HEK293 (cell line): Measurements from ENCODE around the gene LRRC74A.

ENCODE experiments used
- CTCF ChIA-PET: fragments of 350-600 bp; formaldehyde crosslinking; extraction: SDS; loops from one replicate; lab custom pipeline; 2021; ENCODE audit warnings: antibody characterized with exemption; lab: Yijun Ruan, JAX
- POLR2A ChIA-PET: fragments of 300-600 bp; formaldehyde crosslinking; extraction: SDS; loops from one replicate; lab custom pipeline; 2020; ENCODE audit warnings: antibody characterized with exemption, inconsistent platforms; lab: Yijun Ruan, JAX
- H3K27ac ChIP-seq: fragments of 200-500 bp; sonication (Bioruptor generic); 2 replicates; pipeline ENCODE4 v1.5.1; 2014; ENCODE audit warnings: low read depth, low read length, control low read depth, inconsistent platforms; ENCODE audit errors: extremely low read depth
- H3K36me3 ChIP-seq, 2 experiments: fragments of 200-500 bp in 1 of 2; sonication (Bioruptor generic) in 1 of 2; 1 replicate in 1 of 2; 2 replicates in 1 of 2; pipeline ENCODE4 v1.5.1; 2014 to 2017; ENCODE audit warnings: inconsistent platforms in 2 of 2, low read length in 2 of 2; ENCODE audit not compliant: control insufficient read depth in 2 of 2, insufficient read depth in 1 of 2
- H3K4me1 ChIP-seq: fragments of 200-500 bp; sonication (Bioruptor generic); 2 replicates; pipeline ENCODE4 v1.5.1; 2014; ENCODE audit warnings: mild to moderate bottlenecking, low read length, inconsistent platforms; ENCODE audit not compliant: control insufficient read depth, insufficient read depth
- H3K4me3 ChIP-seq: 2 replicates; pipeline ENCODE4 v1.5.1; 2011; ENCODE audit warnings: low read depth, mild to moderate bottlenecking, control low read depth, low read length, moderate library complexity
- H3K9me3 ChIP-seq: fragments of 200-500 bp; sonication (Bioruptor generic); 2 replicates; pipeline ENCODE4 v1.5.1; 2014; ENCODE audit warnings: low read depth, low read length, inconsistent platforms; ENCODE audit not compliant: control insufficient read depth, insufficient read depth
- BCL11A ChIP-seq: fragments of 450-650 bp; formaldehyde crosslinking; IDR thresholded peaks from 2 replicates; pipeline ENCODE4 v1.5.1; 2016; ENCODE audit warnings: low read depth, missing biosample characterization, missing genetic modification characterization
- CTCF ChIP-seq: fragments of 450-650 bp; formaldehyde crosslinking; IDR thresholded peaks from 2 replicates; pipeline ENCODE4 v1.5.1; 2016; ENCODE audit warnings: missing biosample characterization, missing genetic modification characterization
- EGR2 ChIP-seq: fragments of 450-650 bp; formaldehyde crosslinking; IDR thresholded peaks from 2 replicates; pipeline ENCODE4 v1.5.1; 2016; ENCODE audit warnings: low read depth, missing biosample characterization, missing genetic modification characterization
- GLIS1 ChIP-seq: fragments of 450-650 bp; formaldehyde crosslinking; IDR thresholded peaks from 2 replicates; pipeline ENCODE4 v1.5.1; 2016; ENCODE audit warnings: missing biosample characterization, missing genetic modification characterization
- KLF1 ChIP-seq: fragments of 450-650 bp; formaldehyde crosslinking; IDR thresholded peaks from 2 replicates; pipeline ENCODE4 v1.5.1; 2016; ENCODE audit warnings: missing biosample characterization, missing genetic modification characterization
- ZBTB10 ChIP-seq: fragments of 450-650 bp; formaldehyde crosslinking; IDR thresholded peaks from 2 replicates; pipeline ENCODE4 v1.5.1; 2016; ENCODE audit warnings: missing biosample characterization, missing genetic modification characterization
- ZNF140 ChIP-seq: fragments of 450-650 bp; formaldehyde crosslinking; IDR thresholded peaks from 2 replicates; pipeline ENCODE4 v1.5.1; 2016; ENCODE audit warnings: missing biosample characterization, missing genetic modification characterization
- ZNF148 ChIP-seq: fragments of 450-650 bp; formaldehyde crosslinking; IDR thresholded peaks from 2 replicates; pipeline ENCODE4 v1.5.0; 2017; ENCODE audit warnings: missing biosample characterization, missing genetic modification characterization, borderline replicate concordance
- ZNF184 ChIP-seq: fragments of 450-650 bp; IDR thresholded peaks from 2 replicates; pipeline ENCODE4 v1.5.1; 2018; ENCODE audit warnings: missing biosample characterization, mild to moderate bottlenecking, missing genetic modification characterization
- ZNF223 ChIP-seq: fragments of 450-650 bp; formaldehyde crosslinking; IDR thresholded peaks from 2 replicates; pipeline ENCODE4 v1.5.1; 2016; ENCODE audit warnings: missing biosample characterization, missing genetic modification characterization
- ZNF335 ChIP-seq: fragments of 450-650 bp; formaldehyde crosslinking; conservative IDR thresholded peaks from 2 replicates; pipeline ENCODE4 v1.5.1; 2016; ENCODE audit warnings: missing biosample characterization, missing genetic modification characterization
- ZNF521 ChIP-seq: fragments of 450-650 bp; formaldehyde crosslinking; IDR thresholded peaks from 2 replicates; pipeline ENCODE4 v1.5.1; 2017; ENCODE audit warnings: missing biosample characterization, mild to moderate bottlenecking, missing genetic modification characterization
- ZNF558 ChIP-seq: fragments of 450-650 bp; formaldehyde crosslinking; IDR thresholded peaks from 2 replicates; pipeline ENCODE4 v1.5.1; 2016; ENCODE audit warnings: missing biosample characterization, missing genetic modification characterization
- ZNF621 ChIP-seq: fragments of 450-650 bp; formaldehyde crosslinking; IDR thresholded peaks from 2 replicates; pipeline ENCODE4 v1.5.1; 2017; ENCODE audit warnings: missing biosample characterization, missing genetic modification characterization
- ZNF629 ChIP-seq: fragments of 450-650 bp; formaldehyde crosslinking; IDR thresholded peaks from 2 replicates; pipeline ENCODE4 v1.5.1; 2017; ENCODE audit warnings: missing biosample characterization, missing genetic modification characterization
- ZNF654 ChIP-seq: fragments of 450-650 bp; formaldehyde crosslinking; IDR thresholded peaks from 2 replicates; pipeline ENCODE4 v1.5.1; 2016; ENCODE audit warnings: low read depth, missing biosample characterization, missing genetic modification characterization
- ZNF785 ChIP-seq: fragments of 450-650 bp; formaldehyde crosslinking; IDR thresholded peaks from 2 replicates; pipeline ENCODE4 v1.5.1; 2016; ENCODE audit warnings: missing biosample characterization, missing genetic modification characterization
- TF ChIP-seq, protein P1 (sequence below): fragments of 450-650 bp; formaldehyde crosslinking; IDR thresholded peaks from 2 replicates; pipeline ENCODE4 v1.5.1; 2016; ENCODE audit warnings: missing biosample characterization, missing genetic modification characterization
- TF ChIP-seq, protein P2 (sequence below): fragments of 450-650 bp; formaldehyde crosslinking; IDR thresholded peaks from 2 replicates; pipeline ENCODE4 v1.5.1; 2016; ENCODE audit warnings: missing biosample characterization, missing genetic modification characterization

The LRRC74A gene

GRCh38 chr14:76868454-76869170 lies 42.4 kb downstream of the LRRC74A start (continued):
- TF ChIP-seq ZNF621 (tag by site-specific recombination), result no peak

- no peak for TF ChIP-seq ZNF140 (tag by site-specific recombination)
- no peak for TF ChIP-seq ZNF521 (tag by site-specific recombination)
- TF ChIP-seq ZNF558 (tag by site-specific recombination), result no peak
- TF ChIP-seq GLIS1, result peak; percentile 30; the same call in 1 of the 2 replicates
- TF ChIP-seq, protein P1, sequence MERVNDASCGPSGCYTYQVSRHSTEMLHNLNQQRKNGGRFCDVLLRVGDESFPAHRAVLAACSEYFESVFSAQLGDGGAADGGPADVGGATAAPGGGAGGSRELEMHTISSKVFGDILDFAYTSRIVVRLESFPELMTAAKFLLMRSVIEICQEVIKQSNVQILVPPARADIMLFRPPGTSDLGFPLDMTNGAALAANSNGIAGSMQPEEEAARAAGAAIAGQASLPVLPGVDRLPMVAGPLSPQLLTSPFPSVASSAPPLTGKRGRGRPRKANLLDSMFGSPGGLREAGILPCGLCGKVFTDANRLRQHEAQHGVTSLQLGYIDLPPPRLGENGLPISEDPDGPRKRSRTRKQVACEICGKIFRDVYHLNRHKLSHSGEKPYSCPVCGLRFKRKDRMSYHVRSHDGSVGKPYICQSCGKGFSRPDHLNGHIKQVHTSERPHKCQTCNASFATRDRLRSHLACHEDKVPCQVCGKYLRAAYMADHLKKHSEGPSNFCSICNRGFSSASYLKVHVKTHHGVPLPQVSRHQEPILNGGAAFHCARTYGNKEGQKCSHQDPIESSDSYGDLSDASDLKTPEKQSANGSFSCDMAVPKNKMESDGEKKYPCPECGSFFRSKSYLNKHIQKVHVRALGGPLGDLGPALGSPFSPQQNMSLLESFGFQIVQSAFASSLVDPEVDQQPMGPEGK (tag by site-specific recombination), result no peak
- TF ChIP-seq, protein P2, sequence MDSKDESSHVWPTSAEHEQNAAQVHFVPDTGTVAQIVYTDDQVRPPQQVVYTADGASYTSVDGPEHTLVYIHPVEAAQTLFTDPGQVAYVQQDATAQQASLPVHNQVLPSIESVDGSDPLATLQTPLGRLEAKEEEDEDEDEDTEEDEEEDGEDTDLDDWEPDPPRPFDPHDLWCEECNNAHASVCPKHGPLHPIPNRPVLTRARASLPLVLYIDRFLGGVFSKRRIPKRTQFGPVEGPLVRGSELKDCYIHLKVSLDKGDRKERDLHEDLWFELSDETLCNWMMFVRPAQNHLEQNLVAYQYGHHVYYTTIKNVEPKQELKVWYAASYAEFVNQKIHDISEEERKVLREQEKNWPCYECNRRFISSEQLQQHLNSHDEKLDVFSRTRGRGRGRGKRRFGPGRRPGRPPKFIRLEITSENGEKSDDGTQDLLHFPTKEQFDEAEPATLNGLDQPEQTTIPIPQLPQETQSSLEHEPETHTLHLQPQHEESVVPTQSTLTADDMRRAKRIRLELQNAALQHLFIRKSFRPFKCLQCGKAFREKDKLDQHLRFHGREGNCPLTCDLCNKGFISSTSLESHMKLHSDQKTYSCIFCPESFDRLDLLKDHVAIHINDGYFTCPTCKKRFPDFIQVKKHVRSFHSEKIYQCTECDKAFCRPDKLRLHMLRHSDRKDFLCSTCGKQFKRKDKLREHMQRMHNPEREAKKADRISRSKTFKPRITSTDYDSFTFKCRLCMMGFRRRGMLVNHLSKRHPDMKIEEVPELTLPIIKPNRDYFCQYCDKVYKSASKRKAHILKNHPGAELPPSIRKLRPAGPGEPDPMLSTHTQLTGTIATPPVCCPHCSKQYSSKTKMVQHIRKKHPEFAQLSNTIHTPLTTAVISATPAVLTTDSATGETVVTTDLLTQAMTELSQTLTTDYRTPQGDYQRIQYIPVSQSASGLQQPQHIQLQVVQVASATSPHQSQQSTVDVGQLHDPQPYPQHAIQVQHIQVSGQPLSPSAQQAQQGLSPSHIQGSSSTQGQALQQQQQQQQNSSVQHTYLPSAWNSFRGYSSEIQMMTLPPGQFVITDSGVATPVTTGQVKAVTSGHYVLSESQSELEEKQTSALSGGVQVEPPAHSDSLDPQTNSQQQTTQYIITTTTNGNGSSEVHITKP (tag by site-specific recombination), result no peak
- TF ChIP-seq CTCF, result peak; percentile 78
- no peaks in the 10 kb centered on the region for H3K36me3 ChIP-seq
- H3K9me3 ChIP-seq, result no peaks in the 10 kb centered on the region
- no peak overlapping the region for H3K27ac ChIP-seq
- H3K4me3 ChIP-seq, result no peak overlapping the region
- ChIA-PET CTCF (interaction anchor here (0.7 to 12.2 kb wide), 2 partner anchors 9 to 200 kb away, joined by 3 to 461 read pairs; no protein-coding TSS in a partner anchor), POLR2A (no interaction called here)
- H3K4me1 ChIP-seq, result no peaks in the 10 kb centered on the region
Measured at GRCh38 chr14:76870166-76870565, 44.0 kb downstream of the LRRC74A start.

GRCh38 chr14:76872796-76873432 lies 46.7 kb downstream of the LRRC74A start:
- ChIA-PET CTCF (interaction anchor here (0.6 to 12.2 kb wide), 31 partner anchors 9 to 443 kb away, joined by 3 to 461 read pairs (median 4); partner anchors contain the start of genes CIPC and IRF2BPL), POLR2A (interaction anchor here (0.6 kb wide), 1 partner anchor 839 kb away, joined by 3 read pairs; no protein-coding TSS in a partner anchor)
- no peaks in the 10 kb centered on the region for H3K9me3 ChIP-seq
- no peak overlapping the region for H3K27ac ChIP-seq
- H3K36me3 ChIP-seq, result no peaks in the 10 kb centered on the region
- no peaks in the 10 kb centered on the region for H3K4me1 ChIP-seq
- no peak overlapping the region for H3K4me3 ChIP-seq
- TF ChIP-seq EGR2 (tag by site-specific recombination), result no peak
- TF ChIP-seq ZNF184 (tag by site-specific recombination), result no peak
- no peak for TF ChIP-seq ZNF223 (tag by site-specific recombination)
- peak; percentile 85 for TF ChIP-seq ZNF335 (tag by site-specific recombination)
- TF ChIP-seq ZNF785 (tag by site-specific recombination), result no peak
- no peak for TF ChIP-seq ZNF148 (tag by site-specific recombination)
- no peak for TF ChIP-seq BCL11A
- no peak for TF ChIP-seq ZNF629
- TF ChIP-seq ZNF654 (tag by site-specific recombination), result peak; percentile 80
- no peak for TF ChIP-seq ZBTB10 (tag by site-specific recombination)
- no peak for TF ChIP-seq KLF1 (tag by site-specific recombination)
